ENCODE data around the gene VAPB.

GRCh38 chr20:58395604-58396003 is 6.6 kb downstream of the VAPB start:
- TF ChIP-seq POLR2A (IDR thresholded peaks at IDR 0.05; ENCODE audit: low read depth, low read length) (no peak), CTCF (conservative IDR thresholded peaks at IDR 0.05; ENCODE audit: low read depth, low read length) (no peak), MAFK (IDR thresholded peaks at IDR 0.05; ENCODE audit: low read depth, low read length) (no peak)

All from IMR-90 (cell line).